Measurements from ENCODE around the gene APMAP. TPM values are rescaled to one million over a fixed set of nuclear protein-coding genes. Genes with fewer than 3 reads are reported as not detected.

Gene APMAP
- total and polyA plus RNA-seq, 9 donors: 43.4 to 66.4 (median 53.0) TPM

- 80% methylated on average over 8 of the region's 12 CpGs for WGBS (ENCODE audit: insufficient coverage)
- H3K27ac ChIP-seq (ENCODE audit: low read length): no peak overlapping the region
Measured at GRCh38 chr20:24998631-24999445, 6.3 kb upstream of the APMAP start.

GRCh38 chr20:24998121-24998520 is 5.6 kb upstream of the APMAP start:
- no peak overlapping the region for H3K4me3 ChIP-seq (ENCODE audit: low read length)
- WGBS (ENCODE audit: insufficient coverage): no CpG with 5 or more reads among the region's 3 CpGs
- H3K27me3 ChIP-seq (ENCODE audit: control insufficient read depth, insufficient read depth, low read length): no peaks in the 10 kb centered on the region
- H3K27ac ChIP-seq (ENCODE audit: low read length): no peak overlapping the region
- no peak for DNase-seq
- peaks cover 3% of the 10 kb centered on the region for H3K36me3 ChIP-seq (ENCODE audit: control insufficient read depth, insufficient read depth, low read length)
- peaks cover 7% of the 10 kb centered on the region for H3K4me1 ChIP-seq (ENCODE audit: control insufficient read depth, insufficient read depth, low read length)
- H3K9me3 ChIP-seq (replicated peaks; ENCODE audit: control insufficient read depth, low read depth, low read length): peaks cover 2% of the 10 kb centered on the region

More at GRCh38 chr20:24998631-24999445, 6.3 kb upstream of the APMAP start:
- H3K9me3 ChIP-seq (replicated peaks; ENCODE audit: control insufficient read depth, low read depth, low read length): peaks cover 2% of the 10 kb centered on the region
- DNase-seq: no peak
- H3K27me3 ChIP-seq (ENCODE audit: control insufficient read depth, insufficient read depth, low read length): no peaks in the 10 kb centered on the region
- H3K36me3 ChIP-seq (ENCODE audit: control insufficient read depth, insufficient read depth, low read length): peaks cover 3% of the 10 kb centered on the region
- H3K4me3 ChIP-seq (ENCODE audit: low read length): no peak overlapping the region
- peaks cover 4% of the 10 kb centered on the region for H3K4me1 ChIP-seq (ENCODE audit: control insufficient read depth, insufficient read depth, low read length)

GRCh38 chr20:24996449-24997377 is 4.2 kb upstream of the APMAP start:
- Histone ChIP-seq H3K27me3 (ENCODE audit: control insufficient read depth, insufficient read depth, low read length) (no peaks in the 10 kb centered on the region), H3K27ac (ENCODE audit: low read length) (no peak overlapping the region), H3K4me1 (ENCODE audit: control insufficient read depth, insufficient read depth, low read length) (peaks cover 13% of the 10 kb centered on the region), H3K9me3 (replicated peaks; ENCODE audit: control insufficient read depth, low read depth, low read length) (no peaks in the 10 kb centered on the region), H3K36me3 (ENCODE audit: control insufficient read depth, insufficient read depth, low read length) (no peaks in the 10 kb centered on the region), H3K4me3 (ENCODE audit: low read length) (no peak overlapping the region)
- DNase-seq: no peak
- 70% methylated on average over 4 of the region's 9 CpGs for WGBS (ENCODE audit: insufficient coverage)

- H3K27ac ChIP-seq (ENCODE audit: low read length): no peak overlapping the region
- DNase-seq: no peak
- H3K4me3 ChIP-seq (ENCODE audit: low read length): no peak overlapping the region
- H3K4me1 ChIP-seq (ENCODE audit: control insufficient read depth, insufficient read depth, low read length): peaks cover 18% of the 10 kb centered on the region
- H3K27me3 ChIP-seq (ENCODE audit: control insufficient read depth, insufficient read depth, low read length): no peaks in the 10 kb centered on the region
- H3K9me3 ChIP-seq (replicated peaks; ENCODE audit: control insufficient read depth, low read depth, low read length): no peaks in the 10 kb centered on the region
- no peaks in the 10 kb centered on the region for H3K36me3 ChIP-seq (ENCODE audit: control insufficient read depth, insufficient read depth, low read length)
- WGBS (ENCODE audit: insufficient coverage): 67% methylated on average over 3 of the region's 9 CpGs
Measured at GRCh38 chr20:24995741-24996448, 3.3 kb upstream of the APMAP start.

GRCh38 chr20:24994470-24995368 is 2.2 kb upstream of the APMAP start:
- Histone ChIP-seq H3K4me1 (ENCODE audit: control insufficient read depth, insufficient read depth, low read length) (peaks cover 18% of the 10 kb centered on the region), H3K9me3 (replicated peaks; ENCODE audit: control insufficient read depth, low read depth, low read length) (no peaks in the 10 kb centered on the region), H3K27ac (ENCODE audit: low read length) (no peak overlapping the region), H3K36me3 (ENCODE audit: control insufficient read depth, insufficient read depth, low read length) (no peaks in the 10 kb centered on the region), H3K27me3 (ENCODE audit: control insufficient read depth, insufficient read depth, low read length) (no peaks in the 10 kb centered on the region), H3K4me3 (ENCODE audit: low read length) (no peak overlapping the region)
- WGBS (ENCODE audit: insufficient coverage): 36% methylated on average over 15 of the region's 20 CpGs
- peak; percentile 87 for DNase-seq

GRCh38 chr20:24994186-24994465 is 1.6 kb upstream of the APMAP start:
- DNase-seq: no peak
- H3K4me3 ChIP-seq (ENCODE audit: low read length): no peak overlapping the region
- peaks cover 18% of the 10 kb centered on the region for H3K4me1 ChIP-seq (ENCODE audit: control insufficient read depth, insufficient read depth, low read length)
- WGBS (ENCODE audit: insufficient coverage): 83% methylated on average over 1 of the region's 1 CpG
- no peaks in the 10 kb centered on the region for H3K9me3 ChIP-seq (replicated peaks; ENCODE audit: control insufficient read depth, low read depth, low read length)
- no peaks in the 10 kb centered on the region for H3K27me3 ChIP-seq (ENCODE audit: control insufficient read depth, insufficient read depth, low read length)
- H3K36me3 ChIP-seq (ENCODE audit: control insufficient read depth, insufficient read depth, low read length): no peaks in the 10 kb centered on the region
- H3K27ac ChIP-seq (ENCODE audit: low read length): no peak overlapping the region

GRCh38 chr20:24993337-24994185 is 1.0 kb upstream of the APMAP start:
- H3K9me3 ChIP-seq (replicated peaks; ENCODE audit: control insufficient read depth, low read depth, low read length): no peaks in the 10 kb centered on the region
- peaks cover 18% of the 10 kb centered on the region for H3K4me1 ChIP-seq (ENCODE audit: control insufficient read depth, insufficient read depth, low read length)
- 54% methylated on average over 2 of the region's 9 CpGs for WGBS (ENCODE audit: insufficient coverage)
- no peaks in the 10 kb centered on the region for H3K36me3 ChIP-seq (ENCODE audit: control insufficient read depth, insufficient read depth, low read length)
- peak; percentile 75 for DNase-seq
- peak overlapping the region; percentile 76 for H3K4me3 ChIP-seq (ENCODE audit: low read length)
- H3K27me3 ChIP-seq (ENCODE audit: control insufficient read depth, insufficient read depth, low read length): no peaks in the 10 kb centered on the region
- H3K27ac ChIP-seq (ENCODE audit: low read length): peak overlapping the region; percentile 94

GRCh38 chr20:24991897-24992486 is 559 bp downstream of the APMAP start:
- H3K36me3 ChIP-seq (ENCODE audit: control insufficient read depth, insufficient read depth, low read length): no peaks in the 10 kb centered on the region
- H3K4me3 ChIP-seq (ENCODE audit: low read length): peak overlapping the region; percentile 76
- DNase-seq: peak; percentile 44
- H3K9me3 ChIP-seq (replicated peaks; ENCODE audit: control insufficient read depth, low read depth, low read length): no peaks in the 10 kb centered on the region
- peak overlapping the region; percentile 74 for H3K27ac ChIP-seq (ENCODE audit: low read length)
- under 1% methylated on average over 32 of the region's 36 CpGs for WGBS (ENCODE audit: insufficient coverage)
- peaks cover 18% of the 10 kb centered on the region for H3K4me1 ChIP-seq (ENCODE audit: control insufficient read depth, insufficient read depth, low read length)
- no peaks in the 10 kb centered on the region for H3K27me3 ChIP-seq (ENCODE audit: control insufficient read depth, insufficient read depth, low read length)

All from muscle of leg (tissue), 11 donors.